ENCODE data around the gene ADGRG4. TPM values are rescaled to one million over a fixed set of nuclear protein-coding genes. Genes with fewer than 3 reads are reported as not detected.

The ADGRG4 gene
- total and polyA plus RNA-seq, 2 of the 8 experiments (the other 6 are each of a cell fraction or from before 2014, with no cell fraction given) = not detected

GRCh38 chrX:136386826-136387225 is 86.1 kb downstream of the ADGRG4 start:
- Histone ChIP-seq H3K18ac (ENCODE audit: extremely low read depth, low read length) (no peak overlapping the region), H4K8ac (ENCODE audit: extremely low read depth, insufficient read depth, low read length) (no peak overlapping the region), H4K5ac (ENCODE audit: insufficient read length, low read depth, low read length) (no peak overlapping the region), H2BK15ac (ENCODE audit: low read length) (no peak overlapping the region), H3K4me1 (replicated peaks in 1 of 4; ENCODE audit: control insufficient read depth in 3 of 4, insufficient read depth in 4 of 4, low read length in 3 of 4) (no peaks in the 10 kb centered on the region), H3K27me3 (replicated peaks in 1 of 4; ENCODE audit: control insufficient read depth in 3 of 4, extremely low read depth in 1 of 4, insufficient read depth in 3 of 4, low read length in 3 of 4) (no peaks in the 10 kb centered on the region), H3K4me2 (ENCODE audit: insufficient read depth in 1 of 2, low read depth in 2 of 2, low read length in 2 of 2) (no peak overlapping the region), H3K23me2 (ENCODE audit: low read depth, low read length) (no peaks in the 10 kb centered on the region), H3K9ac (replicated peaks in 1 of 4; ENCODE audit: extremely low read depth in 1 of 4, low read depth in 3 of 4, low read length in 3 of 4) (no peak overlapping the region), H3K27ac (ENCODE audit: low read depth, low read length) (no peak overlapping the region), H2BK20ac (ENCODE audit: low read length) (no peak overlapping the region), H2BK120ac (replicated peaks; ENCODE audit: low read depth, low read length) (no peak overlapping the region), H3K23ac (ENCODE audit: insufficient read length) (no peak overlapping the region), H3K56ac (replicated peaks; ENCODE audit: insufficient read length, low read depth, low read length) (no peak overlapping the region), H3K4ac (replicated peaks; ENCODE audit: insufficient read length, low read depth, low read length) (no peak overlapping the region), H3K79me1 (ENCODE audit: low read depth, low read length) (no peaks in the 10 kb centered on the region), H2AFZ (ENCODE audit: low read length) (no peak overlapping the region), H3K9me3 (ENCODE audit: insufficient read depth in 2 of 2, low read depth in 1 of 2, low read length in 1 of 2) (no peaks in the 10 kb centered on the region), H3K79me2 (ENCODE audit: control insufficient read depth in 1 of 2, insufficient read depth in 2 of 2, low read length in 2 of 2) (no peaks in the 10 kb centered on the region), H3K36me3 (ENCODE audit: control insufficient read depth in 2 of 4, insufficient read depth in 4 of 4, low read length in 3 of 4) (no peaks in the 10 kb centered on the region), H2BK12ac (ENCODE audit: low read depth, low read length) (no peak overlapping the region), H2BK5ac (ENCODE audit: low read depth, low read length) (no peak overlapping the region), H3K4me3 (ENCODE audit: extremely low read depth in 1 of 4, insufficient read depth in 2 of 4, low read depth in 3 of 4, low read length in 4 of 4) (no peak overlapping the region), H4K20me1 (replicated peaks in 1 of 2; ENCODE audit: control insufficient read depth in 1 of 2, insufficient read depth in 2 of 2, low read length in 2 of 2) (no peaks in the 10 kb centered on the region), H2AK5ac (ENCODE audit: low read depth, low read length) (no peak overlapping the region), H4K91ac (replicated peaks; ENCODE audit: insufficient read length, low read length) (no peak overlapping the region), H3K14ac (ENCODE audit: insufficient read length) (no peak overlapping the region)
- ChIA-PET POLR2A (ENCODE audit: partially characterized antibody) (no interaction called here), CTCF (ENCODE audit: partially characterized antibody) (no interaction called here)
- FAIRE-seq (no peak), DNase-seq (ENCODE audit: low read depth in 1 of 2, low spot score in 2 of 2) (no peak)
- WGBS, 2 experiments (ENCODE audit: extremely low coverage in 1 of 2, insufficient coverage in 1 of 2, insufficient read length in 1 of 2, insufficient replicate concordance in 2 of 2, low coverage in 1 of 2, low lambda C conversion rate in 2 of 2, missing lambda C conversion rate in 1 of 2) = 84% methylated on average over 2 of the region's 2 CpGs; no CpG with 5 or more reads in 1 of the 2 experiments
- no peak for TF ChIP-seq BCL11A (IDR thresholded peaks at IDR 0.05; ENCODE audit: low read depth in 2 of 2, low read length in 2 of 2)
- TF ChIP-seq SAP30 (IDR thresholded peaks at IDR 0.05; ENCODE audit: insufficient read depth, insufficient replicate concordance, low read length) = no peak
- no peak for TF ChIP-seq CREB1 (IDR thresholded peaks at IDR 0.05)
- TF ChIP-seq SIRT6 (IDR thresholded peaks at IDR 0.05; ENCODE audit: low read length) = no peak
- TF ChIP-seq GTF2F1 (IDR thresholded peaks at IDR 0.05; ENCODE audit: borderline replicate concordance, low read depth, low read length) = no peak
- TF ChIP-seq BACH1 (IDR thresholded peaks at IDR 0.05; ENCODE audit: low read length) = no peak
- no peak for TF ChIP-seq BRCA1 (IDR thresholded peaks at IDR 0.05; ENCODE audit: low read depth, low read length)
- TF ChIP-seq POLR2AphosphoS5 (IDR thresholded peaks at IDR 0.05; ENCODE audit: low read depth, low read length) = no peak
- no peak for TF ChIP-seq JUN (IDR thresholded peaks at IDR 0.05; ENCODE audit: low read depth, low read length)
- no peak for TF ChIP-seq POLR2A (IDR thresholded peaks at IDR 0.05; ENCODE audit: control extremely low read depth in 1 of 2, low read depth in 2 of 2, low read length in 2 of 2)
- no peak for TF ChIP-seq TBP (IDR thresholded peaks at IDR 0.05; ENCODE audit: low read depth, low read length)
- no peak for TF ChIP-seq CTBP2 (IDR thresholded peaks at IDR 0.05; ENCODE audit: borderline replicate concordance, insufficient read depth, insufficient read length, low read length)
- no peak for TF ChIP-seq FOSL1 (IDR thresholded peaks at IDR 0.05; ENCODE audit: insufficient read depth, low read depth, low read length)
- TF ChIP-seq KDM1A (IDR thresholded peaks at IDR 0.05; ENCODE audit: borderline replicate concordance, low read length) = no peak
- TF ChIP-seq JUND (IDR thresholded peaks at IDR 0.05; ENCODE audit: low read length) = no peak
- TF ChIP-seq CHD2 (IDR thresholded peaks at IDR 0.05; ENCODE audit: low read length) = no peak
- TF ChIP-seq CEBPB (IDR thresholded peaks at IDR 0.05; ENCODE audit: low read depth, low read length) = no peak
- no peak for TF ChIP-seq CBX5 (IDR thresholded peaks at IDR 0.05; ENCODE audit: low read depth, low read length)
